HepG2 (cell line): ENCODE measurements around the gene SLC5A8. TPM values are rescaled to one million over a fixed set of nuclear protein-coding genes. Genes with fewer than 3 reads are reported as not detected.

Experiments
- ATAC-seq: fragments of 200-7000 bp; cut with Tn5 transposase; 3 replicates; pipeline ENCODE4 v1.9.1; 2020; ENCODE audit warnings: mild to moderate bottlenecking, moderate library complexity
- BruUV-seq: library from RNA; stranded (reverse); fragments of 400-500 nt; replicated peaks from 2 replicates; lab custom pipeline; 2021; lab: Mats Ljungman, UMichigan
- CTCF ChIA-PET: fragments of 300-600 bp; formaldehyde crosslinking; extraction: SDS; loops from one replicate; lab custom pipeline; 2021; ENCODE audit warnings: low total read pairs, inconsistent platforms, low intra/inter-chr PET ratio; lab: Yijun Ruan, JAX
- POLR2A ChIA-PET: fragments of 350-600 bp; sonication (Branson Sonifier 250); formaldehyde crosslinking; loops from one replicate; lab custom pipeline; 2020; ENCODE audit warnings: antibody characterized with exemption, inconsistent platforms; lab: Yijun Ruan, JAX
- DNase-seq: peaks from one replicate; pipeline ENCODE4 v3.0.0-alpha.2; 2015; ENCODE audit warnings: low spot score
- FAIRE-seq: peaks from 3 replicates; lab custom pipeline; 2011; peaks lifted over from hg19 to GRCh38; lab: Jason Lieb, UNC
- H2AFZ ChIP-seq: one replicate; pipeline ENCODE4 v1.6.1; 2011; ENCODE audit warnings: low read length, inconsistent platforms
- H3K27ac ChIP-seq: fragments of 300-600 bp; 3 replicates; pipeline ENCODE4 v1.8.0; 2011; ENCODE audit warnings: mixed run types, mild to moderate bottlenecking, mixed read lengths, low read length, inconsistent platforms; ENCODE audit not compliant: insufficient read depth; ENCODE audit errors: extremely low read length
- H3K27me3 ChIP-seq, 2 experiments: fragments of 200-600 bp in 1 of 2; 2 replicates in 1 of 2; 3 replicates in 1 of 2; pipeline versions ENCODE4 v1.6.0 to v1.8.0; 2011; ENCODE audit warnings: low read length in 2 of 2, mild to moderate bottlenecking in 2 of 2, moderate library complexity in 2 of 2, inconsistent platforms in 1 of 2; ENCODE audit not compliant: insufficient read depth in 2 of 2, control insufficient read depth in 1 of 2
- H3K36me3 ChIP-seq, 2 experiments: fragments of 200-600 bp in 1 of 2; replicated peaks in 1 of 2; 2 replicates in 1 of 2; 3 replicates in 1 of 2; pipeline versions ENCODE4 v1.5.1 to v1.8.0; 2011; ENCODE audit warnings: low read length in 2 of 2, inconsistent platforms in 1 of 2; ENCODE audit not compliant: insufficient read depth in 2 of 2, control insufficient read depth in 1 of 2
- H3K4me1 ChIP-seq: 2 replicates; pipeline ENCODE4 v1.5.1; 2012; ENCODE audit warnings: low read length, inconsistent platforms; ENCODE audit not compliant: insufficient read depth
- H3K4me2 ChIP-seq: 2 replicates; pipeline ENCODE4 v1.6.0; 2011; ENCODE audit warnings: low read depth, low read length, inconsistent platforms
- H3K4me3 ChIP-seq, 3 experiments: fragments of 200-600 bp in 1 of 3; sonication (generic), shearing (Covaris generic) in 1 of 3; replicated peaks in 1 of 3; 2 replicates each; pipeline ENCODE4 v1.5.1; 2011 to 2016; ENCODE audit warnings: low read length in 3 of 3, inconsistent platforms in 2 of 3, low read depth in 2 of 3, mild to moderate bottlenecking in 2 of 3, control low read depth in 1 of 3, mixed read lengths in 1 of 3; ENCODE audit not compliant: insufficient read depth in 1 of 3
- H3K79me2 ChIP-seq: one replicate; pipeline ENCODE4 v1.6.1; 2011; ENCODE audit warnings: low read length, inconsistent platforms; ENCODE audit not compliant: insufficient read depth
- H3K9ac ChIP-seq: 2 replicates; pipeline ENCODE4 v1.6.0; 2011; ENCODE audit warnings: mild to moderate bottlenecking, low read depth, low read length, inconsistent platforms; ENCODE audit not compliant: insufficient read depth
- H3K9me3 ChIP-seq: 2 replicates; pipeline ENCODE4 v1.5.1; 2012; ENCODE audit warnings: mild to moderate bottlenecking, low read length
- H4K20me1 ChIP-seq: 2 replicates; pipeline ENCODE4 v1.6.0; 2011; ENCODE audit warnings: inconsistent platforms, mild to moderate bottlenecking, low read length, moderate library complexity; ENCODE audit not compliant: insufficient read depth
- ATF1 ChIP-seq: IDR thresholded peaks from 2 replicates; pipeline ENCODE4 v1.6.1; 2016; ENCODE audit warnings: mild to moderate bottlenecking, control low read depth
- HOXA5 ChIP-seq: sonication (generic); formaldehyde crosslinking; IDR thresholded peaks from 2 replicates; pipeline ENCODE4 v1.4.0; 2020; ENCODE audit warnings: missing genetic modification reagents
- IRF9 ChIP-seq: sonication (generic); formaldehyde crosslinking; IDR thresholded peaks from 2 replicates; pipeline ENCODE4 v1.8.0; 2022; ENCODE audit warnings: missing genetic modification reagents, mild to moderate bottlenecking, borderline replicate concordance
- KDM2A ChIP-seq: sonication (generic); formaldehyde crosslinking; IDR thresholded peaks from 2 replicates; pipeline ENCODE4 v1.4.0; 2020; ENCODE audit warnings: low read depth, missing genetic modification reagents, borderline replicate concordance
- MLXIP ChIP-seq: sonication (generic); formaldehyde crosslinking; IDR thresholded peaks from 2 replicates; pipeline ENCODE4 v1.9.0; 2021; ENCODE audit warnings: missing genetic modification reagents, borderline replicate concordance
- ZBTB8A ChIP-seq: sonication (generic); formaldehyde crosslinking; IDR thresholded peaks from 2 replicates; pipeline ENCODE4 v1.4.0; 2020; ENCODE audit warnings: mild to moderate bottlenecking, low read depth, missing genetic modification reagents, borderline replicate concordance
- ZNF691 ChIP-seq: sonication (generic); formaldehyde crosslinking; IDR thresholded peaks from 2 replicates; pipeline ENCODE4 v1.4.0; 2020; ENCODE audit warnings: missing genetic modification reagents, low read depth, mild to moderate bottlenecking, borderline replicate concordance
- ZSCAN21 ChIP-seq: sonication (generic); formaldehyde crosslinking; IDR thresholded peaks from 2 replicates; pipeline ENCODE4 v1.8.0; 2022; ENCODE audit warnings: mild to moderate bottlenecking, missing genetic modification reagents, moderate library complexity, borderline replicate concordance
- WGBS: methylation state at CpG from one replicate; pipeline ENCODE4 v1.1.6; 2017; ENCODE audit warnings: low lambda C conversion rate; 5-methylcytosine and 5-hydroxymethylcytosine counted together
- in situ Hi-C: cut with HindIII; loops from 2 replicates; pipeline ENCODE4 v1.10.0; 2017; ENCODE audit warnings: low pct_unique_long_range_greater_than_20kb; ENCODE audit not compliant: extremely low pct_ligation_motif_present
- intact Hi-C: fragments of 100-400 bp; cut with micrococcal nuclease; formaldehyde crosslinking; loops from one replicate; pipeline ENCODE4 v1.10.0; 2022; ENCODE audit not compliant: unreplicated experiment
- polyA plus RNA-seq, 8 experiments: library from polyadenylated mRNA; depleted of rRNA in 3 of 8; stranded (reverse) in 7 of 8; unstranded in 1 of 8; fragments of >200 nt; fragmentation: Illumina TruSeq in 4 of 8; extraction: Trizol in 4 of 8; gene quantifications; 2 replicates each; pipeline versions ENCODE4 v1.2.1 to v1.2.3, GENCODE V29; 2011 to 2016; ENCODE audit warnings: low read depth in 4 of 8, missing spikeins in 1 of 8, mixed read lengths in 1 of 8; ENCODE audit not compliant: insufficient read depth in 1 of 8
- total RNA-seq, 5 experiments: library from RNA; depleted of rRNA; stranded (reverse); fragments of >200 nt; fragmentation: Illumina TruSeq; extraction: Trizol; gene quantifications; 2 replicates each; pipeline ENCODE4 v1.2.3, GENCODE V29; 2016; ENCODE audit warnings: low read depth in 1 of 5
- TF ChIP-seq, protein P1 (sequence below): sonication (generic); formaldehyde crosslinking; IDR thresholded peaks from 2 replicates; pipeline ENCODE4 v1.4.0; 2020; ENCODE audit warnings: missing genetic modification reagents

SLC5A8 gene
- total and polyA plus RNA-seq, 2 of the 13 experiments (the other 11 are each of a cell fraction or from before 2014, with no cell fraction given): not detected

DNA sequence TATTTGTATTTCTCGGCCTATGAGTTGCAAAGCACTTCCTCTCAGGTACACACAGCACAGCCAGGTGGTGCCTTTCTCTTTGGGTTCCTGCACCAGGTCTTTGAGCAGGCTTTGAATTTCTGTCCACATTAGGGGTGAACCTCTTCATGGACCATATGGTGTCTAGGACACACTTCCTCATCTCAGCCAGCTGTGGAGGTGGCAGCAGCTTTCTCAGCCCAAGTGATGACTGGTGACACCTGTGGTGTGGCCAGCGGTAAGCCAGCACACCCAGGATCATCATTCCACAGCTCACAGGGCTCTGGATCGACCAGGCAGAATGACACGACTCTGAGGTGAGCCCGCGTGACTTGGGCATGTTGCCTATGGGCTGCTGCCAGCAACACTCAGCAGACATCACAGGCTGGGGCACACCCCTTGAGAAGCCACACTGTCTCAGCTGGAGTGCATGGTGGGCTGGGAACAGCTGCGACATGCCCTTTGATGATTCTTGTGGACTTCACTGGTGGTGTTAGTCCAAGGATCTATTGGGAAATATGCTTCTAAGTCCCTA is 36.8 kb downstream of the SLC5A8 start:
- H2AFZ ChIP-seq: no peak overlapping the region
- BruUV-seq: no TSS peak
- no peaks in the 10 kb centered on the region for H3K79me2 ChIP-seq
- no peaks in the 10 kb centered on the region for H3K9me3 ChIP-seq
- DNase-seq (no peak), ATAC-seq (no peak; the same call in 2 of the 3 replicates), FAIRE-seq (no peak)
- whole genome bisulfite sequencing: 22% methylated on average over 4 of the region's 7 CpGs
- in situ Hi-C loops: no loop called here
- H3K9ac ChIP-seq: no peak overlapping the region
- no peaks in the 10 kb centered on the region for H3K27me3 ChIP-seq
- intact Hi-C loops: no loop called here
- H3K4me1 ChIP-seq: no peaks in the 10 kb centered on the region
- no peaks in the 10 kb centered on the region for H3K36me3 ChIP-seq
- ChIA-PET CTCF (no interaction called here), POLR2A (no interaction called here)
- H4K20me1 ChIP-seq: no peaks in the 10 kb centered on the region
- no peak overlapping the region for H3K4me3 ChIP-seq
- H3K4me2 ChIP-seq: no peak overlapping the region
- H3K27ac ChIP-seq: no peak overlapping the region
- TF ChIP-seq ATF1 (CRISPR knock-in tag) (no peak), ZBTB8A (CRISPR knock-in tag) (no peak), ZNF691 (no peak), HOXA5 (no peak), KDM2A (no peak), MLXIP (no peak), IRF9 (CRISPR knock-in tag) (no peak), ZSCAN21 (no peak)
- TF ChIP-seq, protein P1, sequence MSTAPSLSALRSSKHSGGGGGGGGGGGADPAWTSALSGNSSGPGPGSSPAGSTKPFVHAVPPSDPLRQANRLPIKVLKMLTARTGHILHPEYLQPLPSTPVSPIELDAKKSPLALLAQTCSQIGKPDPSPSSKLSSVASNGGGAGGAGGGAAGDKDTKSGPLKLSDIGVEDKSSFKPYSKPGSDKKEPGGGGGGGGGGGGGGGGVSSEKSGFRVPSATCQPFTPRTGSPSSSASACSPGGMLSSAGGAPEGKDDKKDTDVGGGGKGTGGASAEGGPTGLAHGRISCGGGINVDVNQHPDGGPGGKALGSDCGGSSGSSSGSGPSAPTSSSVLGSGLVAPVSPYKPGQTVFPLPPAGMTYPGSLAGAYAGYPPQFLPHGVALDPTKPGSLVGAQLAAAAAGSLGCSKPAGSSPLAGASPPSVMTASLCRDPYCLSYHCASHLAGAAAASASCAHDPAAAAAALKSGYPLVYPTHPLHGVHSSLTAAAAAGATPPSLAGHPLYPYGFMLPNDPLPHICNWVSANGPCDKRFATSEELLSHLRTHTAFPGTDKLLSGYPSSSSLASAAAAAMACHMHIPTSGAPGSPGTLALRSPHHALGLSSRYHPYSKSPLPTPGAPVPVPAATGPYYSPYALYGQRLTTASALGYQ (CRISPR knock-in tag): no peak
